H1 (cell line): ENCODE measurements around the gene BRD9. TPM values are rescaled to one million over a fixed set of nuclear protein-coding genes. Genes with fewer than 3 reads are reported as not detected.

ENCODE experiments used
- CTCF ChIA-PET: fragments of 300-600 bp; sonication (Branson Sonifier 250); formaldehyde crosslinking; loops from one replicate; lab custom pipeline; 2021; ENCODE audit not compliant: partially characterized antibody; lab: Charles Lee
- POLR2A ChIA-PET: fragments of 300-600 bp; sonication (Branson Sonifier 250); formaldehyde crosslinking; loops from one replicate; lab custom pipeline; 2021; ENCODE audit warnings: inconsistent platforms; ENCODE audit not compliant: partially characterized antibody; lab: Charles Lee
- DNase-seq, 2 experiments: peaks; one replicate each; pipeline versions ENCODE4 v3.0.0 to v3.0.0-alpha.2; 2010 to 2022; ENCODE audit warnings: low spot score in 2 of 2, low read depth in 1 of 2, mixed read lengths in 1 of 2
- FAIRE-seq: peaks from 2 replicates; lab custom pipeline; 2011; peaks lifted over from hg19 to GRCh38; lab: Jason Lieb, UNC
- H2AFZ ChIP-seq: 2 replicates; pipeline ENCODE4 v1.8.1; 2012; ENCODE audit warnings: low read length, inconsistent platforms
- H2AK5ac ChIP-seq: 2 replicates; pipeline ENCODE4 v1.6.1; 2013; ENCODE audit warnings: low read depth, low read length
- H2BK120ac ChIP-seq: replicated peaks from 2 replicates; pipeline ENCODE3; 2013; ENCODE audit warnings: low read depth, low read length, inconsistent platforms
- H2BK12ac ChIP-seq: 2 replicates; pipeline ENCODE4 v1.6.1; 2013; ENCODE audit warnings: low read depth, low read length
- H2BK15ac ChIP-seq: 2 replicates; pipeline ENCODE4 v1.6.1; 2013; ENCODE audit warnings: low read length
- H2BK20ac ChIP-seq: 2 replicates; pipeline ENCODE4 v1.6.1; 2013; ENCODE audit warnings: low read length
- H2BK5ac ChIP-seq: 2 replicates; pipeline ENCODE4 v1.6.1; 2013; ENCODE audit warnings: low read depth, low read length
- H3K14ac ChIP-seq: 2 replicates; pipeline ENCODE4 v1.6.1; 2013; ENCODE audit warnings: inconsistent platforms; ENCODE audit not compliant: insufficient read length
- H3K18ac ChIP-seq: 2 replicates; pipeline ENCODE4 v1.6.1; 2013; ENCODE audit warnings: low read length; ENCODE audit errors: extremely low read depth
- H3K23ac ChIP-seq: 2 replicates; pipeline ENCODE4 v1.6.1; 2013; ENCODE audit warnings: inconsistent platforms; ENCODE audit not compliant: insufficient read length
- H3K23me2 ChIP-seq: 2 replicates; pipeline ENCODE4 v1.6.1; 2013; ENCODE audit warnings: low read depth, low read length
- H3K27ac ChIP-seq: 2 replicates; pipeline ENCODE4 v1.6.1; 2011; ENCODE audit warnings: low read depth, low read length, inconsistent platforms
- H3K27me3 ChIP-seq, 4 experiments: replicated peaks in 1 of 4; 1 replicate in 1 of 4; 2 replicates in 3 of 4; pipeline versions ENCODE4 v1.6.1 to v1.8.1; 2011 to 2013; ENCODE audit warnings: low read length in 3 of 4, mild to moderate bottlenecking in 3 of 4, inconsistent platforms in 2 of 4, mixed read lengths in 2 of 4, moderate library complexity in 1 of 4; ENCODE audit not compliant: control insufficient read depth in 3 of 4, insufficient read depth in 3 of 4; ENCODE audit errors: extremely low read depth in 1 of 4
- H3K36me3 ChIP-seq, 4 experiments: 2 replicates each; pipeline versions ENCODE4 v1.6.1 to v1.8.1; 2011 to 2013; ENCODE audit warnings: mild to moderate bottlenecking in 4 of 4, low read length in 3 of 4, moderate library complexity in 2 of 4, control low read depth in 1 of 4, inconsistent platforms in 1 of 4; ENCODE audit not compliant: insufficient read depth in 4 of 4, control insufficient read depth in 2 of 4
- H3K4ac ChIP-seq: replicated peaks from 2 replicates; pipeline ENCODE3; 2013; ENCODE audit warnings: low read length, low read depth, mixed read lengths, inconsistent platforms; ENCODE audit not compliant: insufficient read length
- H3K4me1 ChIP-seq, 4 experiments: replicated peaks in 1 of 4; 1 replicate in 1 of 4; 2 replicates in 3 of 4; pipeline versions ENCODE4 v1.6.1 to v1.8.1; 2011 to 2013; ENCODE audit warnings: low read length in 3 of 4, inconsistent platforms in 2 of 4, mixed read lengths in 1 of 4; ENCODE audit not compliant: insufficient read depth in 4 of 4, control insufficient read depth in 3 of 4
- H3K4me2 ChIP-seq, 2 experiments: 2 replicates each; pipeline versions ENCODE4 v1.6.1 to v1.8.1; 2011 to 2013; ENCODE audit warnings: low read depth in 2 of 2, low read length in 2 of 2, control low read depth in 1 of 2, inconsistent platforms in 1 of 2, mild to moderate bottlenecking in 1 of 2; ENCODE audit not compliant: insufficient read depth in 1 of 2
- H3K4me3 ChIP-seq, 4 experiments: fragments of 200-600, 300-600 bp in 1 of 4; sonication (generic), shearing (Covaris generic), sonication (Bioruptor Twin) in 1 of 4; 2 replicates each; pipeline versions ENCODE4 v1.5.1 to v1.8.1; 2011 to 2016; ENCODE audit warnings: low read length in 4 of 4, low read depth in 3 of 4, control low read depth in 2 of 4, inconsistent platforms in 2 of 4, mild to moderate bottlenecking in 2 of 4, mixed read lengths in 1 of 4, moderate library complexity in 1 of 4; ENCODE audit not compliant: insufficient read depth in 2 of 4; ENCODE audit errors: extremely low read depth in 1 of 4
- H3K56ac ChIP-seq: replicated peaks from 2 replicates; pipeline ENCODE3; 2013; ENCODE audit warnings: low read depth, mild to moderate bottlenecking, mixed read lengths, low read length, inconsistent platforms; ENCODE audit not compliant: insufficient read length
- H3K79me1 ChIP-seq: 2 replicates; pipeline ENCODE4 v1.6.1; 2013; ENCODE audit warnings: low read depth, low read length, control low read depth
- H3K79me2 ChIP-seq, 2 experiments: 2 replicates each; pipeline versions ENCODE4 v1.6.1 to v1.8.1; 2012 to 2013; ENCODE audit warnings: low read length in 2 of 2, mild to moderate bottlenecking in 2 of 2, inconsistent platforms in 1 of 2; ENCODE audit not compliant: insufficient read depth in 2 of 2, control insufficient read depth in 1 of 2
- H3K9ac ChIP-seq, 4 experiments: replicated peaks in 1 of 4; 1 replicate in 1 of 4; 2 replicates in 3 of 4; pipeline versions ENCODE4 v1.6.1 to v1.8.1; 2011 to 2013; ENCODE audit warnings: low read depth in 3 of 4, low read length in 3 of 4, control low read depth in 2 of 4, mild to moderate bottlenecking in 2 of 4, moderate library complexity in 2 of 4, inconsistent platforms in 1 of 4; ENCODE audit errors: extremely low read depth in 1 of 4
- H3K9me3 ChIP-seq, 2 experiments: 2 replicates each; pipeline versions ENCODE4 v1.6.1 to v1.8.1; 2012 to 2013; ENCODE audit warnings: mild to moderate bottlenecking in 2 of 2, moderate library complexity in 2 of 2, control low read depth in 1 of 2, inconsistent platforms in 1 of 2, low read depth in 1 of 2, low read length in 1 of 2, mixed read lengths in 1 of 2; ENCODE audit not compliant: insufficient read depth in 2 of 2
- H4K20me1 ChIP-seq, 2 experiments: replicated peaks in 1 of 2; 2 replicates each; pipeline versions ENCODE3 to v1.8.1; 2011 to 2013; ENCODE audit warnings: inconsistent platforms in 2 of 2, low read length in 2 of 2, mild to moderate bottlenecking in 1 of 2; ENCODE audit not compliant: insufficient read depth in 2 of 2, control insufficient read depth in 1 of 2
- H4K5ac ChIP-seq: 2 replicates; pipeline ENCODE4 v1.6.1; 2013; ENCODE audit warnings: low read length, low read depth, mixed read lengths, inconsistent platforms; ENCODE audit not compliant: insufficient read length
- H4K8ac ChIP-seq: 2 replicates; pipeline ENCODE4 v1.8.0; 2013; ENCODE audit warnings: mild to moderate bottlenecking, moderate library complexity, low read length, inconsistent platforms; ENCODE audit not compliant: insufficient read depth; ENCODE audit errors: extremely low read depth
- H4K91ac ChIP-seq: replicated peaks from 2 replicates; pipeline ENCODE3; 2013; ENCODE audit warnings: low read length, mixed read lengths, inconsistent platforms; ENCODE audit not compliant: insufficient read length
- RXRA ChIP-seq: IDR thresholded peaks from 2 replicates; pipeline ENCODE4 v1.6.1; 2011; ENCODE audit warnings: low read depth, mild to moderate bottlenecking, low read length, moderate library complexity; ENCODE audit not compliant: insufficient read depth
- WGBS, 2 experiments: shearing (Covaris generic) in 1 of 2; methylation state at CpG; one replicate each; pipeline versions ENCODE4 v1.1.6 to v1.1.7; 2013 to 2015; ENCODE audit warnings: low lambda C conversion rate in 2 of 2, mixed read lengths in 2 of 2, inconsistent platforms in 1 of 2, low coverage in 1 of 2, missing lambda C conversion rate in 1 of 2; ENCODE audit not compliant: insufficient replicate concordance in 2 of 2, insufficient coverage in 1 of 2, insufficient read length in 1 of 2; ENCODE audit errors: extremely low coverage in 1 of 2, missing lambda C conversion rate in 1 of 2; 5-methylcytosine and 5-hydroxymethylcytosine counted together
- polyA plus RNA-seq, 7 experiments: library from polyadenylated mRNA; depleted of rRNA in 3 of 7; stranded (reverse) in 5 of 7; unstranded in 2 of 7; fragments of >200 nt in 5 of 7; fragments of 200-250 nt in 2 of 7; gene quantifications; 1 replicate in 5 of 7; 2 replicates in 1 of 7; 4 replicates in 1 of 7; pipeline versions ENCODE4 v1.2.1 to v1.2.3, GENCODE V29; 2011 to 2013; ENCODE audit warnings: missing spikeins in 2 of 7, mixed read lengths in 2 of 7
- total RNA-seq: library from RNA; stranded (reverse); fragmentation: NEBNext Ultra II Directional; extraction: Animal tissue kit (Norgen Biotek cat#: 25700); gene quantifications from 2 replicates; pipeline ENCODE4 v1.2.1, GENCODE V29; 2021

Gene BRD9
- total and polyA plus RNA-seq, 2 of the 8 experiments (the other 6 are each of a cell fraction or from before 2014, with no cell fraction given) = 9.3 to 49.4 TPM

- Histone ChIP-seq H2BK120ac (no peak overlapping the region), H4K91ac (peak overlapping the region; percentile 74), H3K27ac (no peak overlapping the region), H3K36me3 (no peaks in the 10 kb centered on the region; a peak in 1 of 8 replicates), H3K9me3 (no peaks in the 10 kb centered on the region), H4K20me1 (peaks cover 2 to 15% of the 10 kb centered on the region in 2 experiments), H3K4me1 (0 out of 7 replicates have a peak, but pooled peaks cover 0 to under 1% (median 0%) of the 10 kb centered on the region in 4 experiments), H4K8ac (no peak overlapping the region), H3K56ac (peak overlapping the region; percentile 92), H3K79me1 (peaks cover 4% of the 10 kb centered on the region; the same call in 1 of the 2 replicates), H2BK15ac (no peak overlapping the region; the same call in 1 of the 2 replicates), H2BK5ac (peak overlapping the region; percentile 53; the same call in 1 of the 2 replicates), H3K79me2 (no peaks in the 10 kb centered on the region), H3K18ac (no peak overlapping the region), H2AK5ac (peak overlapping the region; percentile 68; the same call in 1 of the 2 replicates), H3K23me2 (peaks cover 11% of the 10 kb centered on the region; the same call in 1 of the 2 replicates), H2BK20ac (peak overlapping the region; percentile 2; the same call in 1 of the 2 replicates), H3K4ac (peak overlapping the region; percentile 91), H3K4me3 (no peak overlapping the region), H3K14ac (no peak overlapping the region), H3K9ac (no peak overlapping the region; a peak in 1 of 7 replicates), H3K27me3 (no peaks in the 10 kb centered on the region), H2AFZ (no peak overlapping the region), H3K4me2 (no peak overlapping the region), H3K23ac (no peak overlapping the region), H4K5ac (no peak overlapping the region), H2BK12ac (peak overlapping the region; percentile 55; the same call in 1 of the 2 replicates)
- TF ChIP-seq RXRA = no peak
- 94% methylated on average over 19 of the region's 21 CpGs; no CpG with 5 or more reads in 1 of the 2 experiments for WGBS, 2 experiments
- ChIA-PET POLR2A (no interaction called here), CTCF (no interaction called here)
- DNase-seq = no peak
- peak; percentile 71 for FAIRE-seq
Observed at GRCh38 chr5:855771-856530, 36.6 kb downstream of the BRD9 start.
